ENCODE data around the gene ERF. TPM values are rescaled to one million over a fixed set of nuclear protein-coding genes. Genes with fewer than 3 reads are reported as not detected.

Gene ERF
- polyA plus RNA-seq, 2 of the 4 experiments (the other 2 are of a cell fraction): 103 to 120 TPM

- ChIA-PET POLR2A (no interaction called here), CTCF (interaction anchor here (1.1 to 14.6 kb wide), 3 partner anchors 17 to 41 kb away, joined by 3 to 373 read pairs (median 224); partner anchors contain the start of gene GSK3A)
- H3K4me1 ChIP-seq: peaks cover 31% of the 10 kb centered on the region
- 81% methylated on average over 3 of the region's 3 CpGs for WGBS (ENCODE audit: missing lambda C conversion rate)
- no peak for ATAC-seq
- FAIRE-seq: no peak
- H3K9me3 ChIP-seq: no peaks in the 10 kb centered on the region
- no peak for DNase-seq (ENCODE audit: low read depth in 1 of 2, low spot score in 1 of 2)
- H3K27ac ChIP-seq: 0 out of 6 replicates have a peak overlapping the region, but pooled peaks of 1 of the 2 experiments have one; percentile 8
- TF ChIP-seq NFE2L2 (conservative IDR thresholded peaks at IDR 0.05; ENCODE audit: low read length): no peak
- TF ChIP-seq CHD4 (IDR thresholded peaks at IDR 0.05; ENCODE audit: borderline replicate concordance): no peak
- no peak for TF ChIP-seq HOXA7 (CRISPR knock-in tag; IDR thresholded peaks at IDR 0.05)
- no peak for TF ChIP-seq PHF8 (IDR thresholded peaks at IDR 0.05; ENCODE audit: borderline replicate concordance, low read depth)
- no peak for TF ChIP-seq HES2 (IDR thresholded peaks at IDR 0.05)
- no peak for TF ChIP-seq NR3C1 (IDR thresholded peaks at IDR 0.05)
- TF ChIP-seq JUNB (IDR thresholded peaks at IDR 0.05): no peak
- no peak for TF ChIP-seq RFX5 (IDR thresholded peaks at IDR 0.05)
- H3K4me2 ChIP-seq: no peak overlapping the region
- H3K4me3 ChIP-seq: no peak overlapping the region
These were observed 20.6 kb upstream of the ERF start for GRCh38 chr19:42275517-42275916.

- CTCF ChIA-PET: interaction anchor here (1.1 to 14.6 kb wide), 3 partner anchors 18 to 41 kb away, joined by 3 to 373 read pairs (median 224); partner anchors contain the start of gene GSK3A
- FAIRE-seq (no peak), ATAC-seq (no peak)
These were observed 20.2 kb upstream of the ERF start for GRCh38 chr19:42275103-42275502.

More at GRCh38 chr19:42275103-42275502, 20.2 kb upstream of the ERF start:
- 77% methylated on average over 7 of the region's 7 CpGs for WGBS (ENCODE audit: missing lambda C conversion rate)
- DNase-seq (ENCODE audit: low read depth in 1 of 2, low spot score in 1 of 2): no peak
- TF ChIP-seq TP53 (CRISPR knock-in tag; IDR thresholded peaks at IDR 0.05) (no peak), CHD2 (IDR thresholded peaks at IDR 0.05; ENCODE audit: low read length, partially characterized antibody) (no peak), BCL3 (IDR thresholded peaks at IDR 0.05) (no peak), BHLHE40 (IDR thresholded peaks at IDR 0.05; ENCODE audit: low read depth, low read length) (no peak), NPAS2 (CRISPR knock-in tag; IDR thresholded peaks at IDR 0.05; ENCODE audit: borderline replicate concordance) (no peak), RCOR1 (IDR thresholded peaks at IDR 0.05; ENCODE audit: low read depth, low read length) (no peak), MAZ (IDR thresholded peaks at IDR 0.05; ENCODE audit: borderline replicate concordance, low read depth, low read length) (no peak), ESRRA (IDR thresholded peaks at IDR 0.05; ENCODE audit: borderline replicate concordance, low read length) (no peak), E2F6 (IDR thresholded peaks at IDR 0.05; ENCODE audit: borderline replicate concordance, low read depth) (no peak), ATOH8 (CRISPR knock-in tag; IDR thresholded peaks at IDR 0.05; ENCODE audit: low read depth) (no peak), CTCF (IDR thresholded peaks at IDR 0.05) (no peak), GATA3 (IDR thresholded peaks at IDR 0.05; ENCODE audit: borderline replicate concordance) (no peak)
- POLR2A ChIA-PET: no interaction called here
- H3K27ac ChIP-seq: 0 out of 6 replicates have a peak overlapping the region, but pooled peaks of 1 of the 2 experiments have one; percentile 3
- no peak overlapping the region for H3K4me2 ChIP-seq
- H3K4me3 ChIP-seq: no peak overlapping the region
- peaks cover 35% of the 10 kb centered on the region for H3K4me1 ChIP-seq
- no peaks in the 10 kb centered on the region for H3K9me3 ChIP-seq

All from A549 (cell line).